NOMO-1 treated with DMSO at 0.1 percent for 48 hours (cell line): ENCODE results near the gene NRTN.
"Not testable (repeated sequence)": the region's sequence is repeated elsewhere in the genome, so short reads cannot be mapped to it uniquely, and the experiment has no call there.

Source experiments
- DNase-seq: peaks from one replicate; lab custom pipeline; 2025; ENCODE audit not compliant: unreplicated experiment; lab: John Stamatoyannopoulos, UW

Gene NRTN

DNA sequence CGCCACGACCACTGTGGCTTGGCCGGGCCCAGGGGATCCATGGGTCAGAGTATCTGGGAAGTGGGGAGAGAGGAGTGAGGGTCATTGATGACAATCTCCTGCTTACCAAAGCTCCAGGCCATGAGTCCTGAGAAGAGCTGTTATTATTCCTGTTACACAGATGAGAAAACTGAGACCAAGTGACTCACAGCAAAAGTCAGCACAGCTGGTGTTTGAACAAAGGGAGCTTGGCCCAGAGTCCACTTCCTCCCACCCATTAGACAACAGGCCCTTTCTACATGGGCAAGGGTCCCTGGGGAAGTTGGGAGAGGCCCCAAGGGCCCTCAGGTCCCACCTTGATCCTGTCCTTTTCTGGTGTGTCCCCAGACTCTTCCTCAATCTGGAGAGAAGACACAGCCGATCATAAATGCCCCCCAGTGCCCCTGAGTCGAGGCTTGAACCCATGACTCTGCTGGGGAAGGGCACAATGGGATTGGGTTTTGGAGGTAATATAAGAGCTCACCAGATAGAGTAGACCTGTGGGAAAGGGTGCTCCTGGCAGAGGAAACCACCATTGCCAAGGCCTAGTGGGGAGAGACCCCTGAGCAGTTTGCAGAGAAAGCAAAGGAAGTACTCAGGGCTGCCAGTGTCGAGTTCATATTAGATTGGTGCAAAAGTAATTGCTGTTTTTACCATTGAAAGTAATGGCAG lies 27.8 kb downstream of the NRTN start:
- no peak for DNase-seq

DNA sequence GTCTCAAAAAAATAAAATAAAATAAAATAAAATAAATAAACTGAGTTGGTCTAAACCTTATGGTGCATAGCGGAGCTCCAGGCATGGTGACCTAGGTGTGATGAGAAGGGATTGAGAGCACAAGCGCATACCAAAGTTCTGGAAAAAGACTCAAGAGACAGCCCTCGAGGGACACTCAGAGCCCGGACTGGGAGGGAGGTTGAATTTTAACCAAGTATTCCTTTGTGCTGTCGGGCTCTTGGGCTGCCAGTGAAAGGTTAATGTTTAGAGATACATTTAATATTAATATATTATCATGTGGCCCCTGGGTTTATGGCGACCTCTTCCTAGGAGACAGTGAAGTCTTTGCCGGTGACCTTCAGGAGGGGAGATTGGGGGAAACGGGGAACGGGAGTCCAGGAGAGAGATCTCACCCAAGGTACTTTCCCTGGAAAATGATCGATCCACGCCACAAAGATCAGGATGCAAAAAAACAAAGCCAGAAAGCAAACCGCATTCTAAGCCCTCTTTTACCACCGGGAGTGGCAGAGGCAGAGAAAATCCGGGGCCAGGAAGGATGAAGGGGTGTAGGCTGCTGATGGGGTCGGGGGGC lies 33.0 kb downstream of the NRTN start:
- DNase-seq: no peak

DNA sequence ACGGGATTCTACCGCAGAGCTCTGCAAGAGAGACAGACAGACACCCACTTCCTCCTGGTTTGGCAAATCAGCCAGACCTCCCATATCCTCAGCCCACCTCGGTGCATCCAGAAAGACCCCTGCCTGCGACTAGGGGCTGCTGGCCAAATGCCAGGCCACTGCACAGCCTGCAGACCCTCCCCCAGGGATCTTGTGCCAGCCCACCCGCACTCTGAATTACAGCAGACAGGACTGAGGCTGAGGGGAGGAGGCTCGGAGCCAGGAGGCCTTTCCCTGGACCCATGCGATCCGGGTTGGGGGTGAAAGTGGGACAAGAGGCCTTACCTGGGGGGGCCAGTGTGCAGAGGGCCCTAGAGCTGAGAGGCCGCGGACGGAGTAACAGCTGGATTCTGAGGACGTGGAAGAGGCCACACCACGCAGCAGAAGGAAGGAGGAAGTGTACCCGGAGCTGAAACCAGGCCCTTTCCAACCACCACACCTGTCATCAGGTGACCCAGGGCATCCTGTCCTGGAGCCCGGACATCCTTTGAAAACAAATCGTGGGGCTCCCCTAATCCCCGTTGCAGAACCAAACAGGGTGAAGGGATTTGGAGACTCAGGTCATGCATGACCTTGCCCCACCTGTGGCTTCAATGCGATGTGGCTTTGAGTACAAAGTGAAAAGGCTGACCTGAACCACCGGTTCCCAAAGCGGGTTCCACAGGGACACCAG lies 33.6 kb downstream of the NRTN start:
- DNase-seq: no peak

DNA sequence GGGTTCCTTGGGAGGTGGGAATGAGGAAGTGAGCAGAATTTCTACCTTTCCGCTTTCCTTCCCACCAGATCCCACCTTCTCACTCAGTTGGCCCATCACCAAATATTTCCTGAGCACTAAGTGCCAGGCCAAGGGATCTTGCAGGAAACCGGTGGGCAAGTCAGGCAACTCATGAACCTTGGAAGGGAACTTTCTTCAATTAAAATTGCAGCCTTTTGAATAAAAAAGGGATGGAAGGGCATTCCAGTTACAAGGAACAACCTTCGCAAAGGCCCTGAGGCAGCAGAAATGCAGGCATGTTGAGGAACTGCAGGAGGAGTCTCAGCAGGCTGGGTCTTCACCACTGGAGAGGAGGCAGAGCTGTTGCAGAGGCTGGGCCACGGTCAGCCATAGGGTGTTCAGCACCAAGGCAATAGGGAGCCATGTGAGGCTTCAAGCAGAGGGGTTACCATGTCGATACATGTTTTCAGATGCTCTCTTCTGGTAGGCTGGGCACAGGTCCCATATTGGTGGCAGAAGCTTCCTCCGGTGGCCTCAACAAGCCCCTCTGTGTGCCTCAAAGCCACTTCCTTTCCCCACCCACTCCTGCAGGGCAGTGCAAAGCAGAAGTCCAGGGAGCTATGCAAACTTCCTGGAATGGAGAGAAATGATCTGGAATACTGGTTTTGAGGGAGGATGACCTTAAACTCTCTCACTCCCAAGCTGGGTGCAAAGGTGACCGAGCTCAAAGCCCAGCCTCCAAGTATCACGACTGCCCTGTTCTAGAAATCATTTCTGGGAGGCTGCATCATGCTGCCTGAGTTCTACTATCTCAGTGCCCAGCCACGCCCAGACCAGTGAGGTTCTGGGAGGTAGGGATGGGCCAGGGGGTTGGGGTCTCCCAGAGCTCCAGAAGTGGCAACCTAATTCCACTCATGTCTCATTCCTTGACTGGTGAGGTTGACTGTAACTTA lies 34.5 kb downstream of the NRTN start, which contains the start of gene FUT6:
Gene FUT6 (minus strand): TSS at position 638 of the 953 bp plus-strand sequence. CDS start 7,135 bp downstream, outside the sequence.
- no peak for DNase-seq

DNA sequence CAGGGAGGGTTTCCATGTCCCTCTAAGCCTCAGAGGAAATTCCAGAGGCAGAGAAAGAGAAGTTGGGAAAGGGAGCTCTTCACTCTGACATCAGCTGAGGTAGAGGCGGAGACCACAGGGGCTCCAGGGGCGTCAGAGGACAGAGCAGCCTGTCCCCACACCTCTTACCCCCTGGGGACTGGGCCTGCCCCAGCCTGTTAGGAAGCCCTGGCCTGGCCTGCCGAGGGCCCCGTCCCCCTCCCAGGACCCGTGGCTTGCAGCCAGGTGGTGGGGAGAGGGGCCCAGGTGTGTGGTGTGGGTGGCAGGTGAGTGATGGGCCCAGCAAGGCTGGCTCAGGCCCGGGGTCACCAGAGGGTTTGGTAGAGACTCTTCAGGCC lies 36.9 kb downstream of the NRTN start:
- not testable (repeated sequence) for DNase-seq

DNA sequence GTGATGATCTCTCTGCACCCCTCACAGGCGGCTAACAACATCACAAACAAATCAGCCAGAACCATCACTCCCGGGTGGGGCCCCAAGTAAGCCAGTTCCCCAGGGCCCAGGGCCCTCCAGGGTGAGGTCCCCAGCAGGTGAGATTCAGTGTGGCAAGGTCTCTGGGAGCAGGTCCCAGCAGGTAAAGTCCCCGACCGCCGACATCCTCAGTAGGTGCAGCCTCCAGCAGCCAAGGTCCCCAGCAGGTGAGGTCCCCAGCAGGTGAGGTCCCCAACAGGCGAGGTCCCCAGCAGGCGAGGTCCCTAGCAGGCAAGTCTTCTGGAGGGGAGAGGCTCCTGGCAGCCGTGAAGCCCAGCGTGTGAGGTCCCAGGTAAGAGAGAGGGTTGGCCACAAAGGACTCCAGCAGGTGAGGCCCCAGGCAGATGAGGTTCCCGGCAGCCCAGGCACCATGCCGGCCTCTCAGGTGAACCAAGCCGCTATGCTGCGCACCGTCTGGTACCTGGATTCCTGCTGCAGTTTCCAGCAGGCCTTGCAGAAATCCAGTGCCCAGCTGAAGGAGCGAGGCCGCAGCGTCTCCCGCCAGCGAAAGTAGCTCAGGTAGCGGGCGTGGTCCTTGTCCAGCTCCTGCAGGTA lies 38.5 kb downstream of the NRTN start:
- no peak for DNase-seq

DNA sequence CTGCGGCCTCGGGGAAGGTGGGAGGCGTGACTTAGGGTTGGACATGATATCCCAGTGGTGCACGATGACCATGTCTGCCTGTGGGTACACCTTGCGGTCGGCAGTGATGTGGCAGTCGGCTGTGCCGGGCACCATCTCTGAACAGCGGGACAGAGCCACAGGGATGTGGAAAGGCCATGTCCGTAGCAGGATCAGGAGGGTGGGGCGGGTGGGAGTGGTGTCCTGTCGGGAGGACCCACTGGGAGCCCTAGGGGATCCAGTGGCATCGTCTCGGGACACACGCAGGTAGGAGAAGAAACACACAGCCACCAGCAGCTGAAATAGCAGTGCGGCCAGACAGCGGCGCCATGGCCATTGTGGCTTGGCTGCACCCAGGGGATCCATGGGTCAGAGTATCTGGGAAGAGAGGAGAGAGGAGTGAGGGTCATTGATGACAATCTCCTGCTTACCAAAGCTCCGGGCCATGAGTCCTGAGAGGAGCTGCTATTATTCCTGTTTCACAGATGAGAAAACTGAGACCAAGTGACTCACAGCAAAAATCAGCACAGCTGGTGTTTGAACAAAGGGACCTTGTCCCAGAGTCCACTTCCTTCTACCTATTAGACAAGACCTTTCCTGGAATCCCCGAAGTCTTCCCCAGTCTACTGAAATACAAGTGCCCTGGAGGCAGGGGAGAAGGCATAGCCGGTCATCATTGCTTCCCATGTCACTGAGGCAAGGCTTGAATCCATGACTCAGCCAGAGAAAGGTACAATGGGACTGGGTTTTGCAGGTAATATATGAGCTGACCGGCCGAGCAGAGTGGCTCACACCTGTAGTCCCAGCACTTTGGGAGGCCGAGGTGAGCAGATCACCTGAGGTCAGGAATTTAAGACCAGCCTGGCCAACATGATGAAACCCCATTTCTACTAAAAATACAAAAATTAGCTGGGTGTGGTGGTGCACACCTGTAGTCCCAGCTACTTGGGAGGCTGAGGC lies 39.9 kb downstream of the NRTN start:
- no peak for DNase-seq

DNA sequence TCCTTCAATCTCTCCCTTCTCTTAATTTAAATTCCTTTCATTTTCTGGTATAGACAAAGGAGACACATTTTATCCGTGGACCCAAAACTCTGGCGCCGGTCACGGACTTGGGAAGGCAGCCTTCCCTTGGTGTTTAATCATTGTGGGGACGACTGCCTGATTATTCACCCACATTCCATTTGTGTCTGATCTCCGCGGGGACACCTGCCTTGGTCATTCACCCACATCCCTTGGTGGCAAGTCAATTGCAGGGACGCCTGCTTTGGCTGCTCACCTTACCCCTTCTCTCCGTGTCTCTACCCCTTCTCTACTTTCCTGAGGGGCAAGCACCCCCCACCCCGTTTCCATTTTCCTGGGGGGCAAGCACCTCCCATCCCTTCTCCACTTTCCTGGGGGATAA lies 43.0 kb downstream of the NRTN start:
- DNase-seq: not testable (repeated sequence)

DNA sequence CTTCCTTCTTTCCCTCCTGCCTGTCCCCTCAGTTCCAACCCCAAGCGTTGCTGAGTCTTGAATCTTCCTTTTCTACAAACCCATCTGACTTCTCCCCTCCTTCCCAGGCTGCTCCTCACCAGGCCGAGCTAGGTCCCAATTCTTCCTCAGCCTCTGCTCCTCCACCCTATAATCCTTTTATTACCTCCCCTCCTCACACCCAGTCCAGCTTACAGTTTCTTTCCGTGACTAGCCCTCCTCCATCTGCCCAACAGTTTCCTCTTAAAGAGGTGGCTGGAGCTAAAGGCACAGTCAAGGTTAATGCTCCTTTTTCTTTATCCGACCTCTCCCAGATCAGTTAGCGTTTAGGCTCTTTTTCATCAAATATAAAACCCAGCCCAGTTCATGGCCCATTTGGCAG lies 43.8 kb downstream of the NRTN start:
- not testable (repeated sequence) for DNase-seq

DNA sequence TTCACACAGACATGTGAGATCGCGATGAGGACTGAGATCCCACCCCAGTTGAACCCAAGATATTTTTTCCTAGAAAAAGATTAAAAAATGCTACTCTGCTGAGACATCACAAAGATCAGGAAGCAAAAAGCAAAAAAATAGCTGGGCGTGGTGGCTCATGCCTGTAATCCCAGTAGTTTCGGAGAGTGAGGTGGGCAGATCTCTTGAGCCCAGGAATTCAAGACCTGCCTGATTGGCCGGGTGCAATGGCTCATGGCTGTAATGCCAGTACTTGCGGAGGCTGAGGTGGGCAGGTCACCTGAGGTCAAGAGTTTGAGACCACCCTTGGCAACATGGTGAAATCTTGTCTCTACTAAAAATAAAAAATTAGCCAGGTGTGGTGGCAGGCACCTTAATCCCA lies 45.3 kb downstream of the NRTN start:
- DNase-seq: no peak

DNA sequence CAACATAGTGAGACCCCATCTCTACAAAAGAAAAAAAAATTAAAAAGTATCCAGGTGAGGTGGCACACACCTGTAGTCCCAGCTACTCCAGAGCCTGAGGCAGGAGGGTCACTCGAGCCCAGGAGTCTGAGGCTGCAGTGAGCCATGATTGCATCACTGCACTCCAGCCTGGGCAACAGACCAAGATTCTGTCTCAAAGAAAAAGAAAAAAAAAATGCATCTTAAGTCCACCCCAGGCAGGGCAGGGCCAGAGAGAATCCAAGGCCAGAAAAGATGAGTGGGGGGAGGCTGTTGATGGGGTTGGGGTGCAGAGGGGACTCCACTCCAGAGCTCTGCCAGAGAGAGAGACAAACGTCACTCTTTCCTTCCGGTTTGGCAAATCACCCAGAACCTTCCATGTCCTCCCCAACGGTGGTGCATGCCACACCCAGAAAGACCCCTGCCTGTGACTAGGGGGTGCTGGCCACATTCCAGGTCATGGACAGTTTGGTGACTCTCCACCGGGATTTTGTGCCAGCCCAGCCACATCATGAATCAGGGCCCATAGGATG lies 46.0 kb downstream of the NRTN start:
- no peak for DNase-seq

DNA sequence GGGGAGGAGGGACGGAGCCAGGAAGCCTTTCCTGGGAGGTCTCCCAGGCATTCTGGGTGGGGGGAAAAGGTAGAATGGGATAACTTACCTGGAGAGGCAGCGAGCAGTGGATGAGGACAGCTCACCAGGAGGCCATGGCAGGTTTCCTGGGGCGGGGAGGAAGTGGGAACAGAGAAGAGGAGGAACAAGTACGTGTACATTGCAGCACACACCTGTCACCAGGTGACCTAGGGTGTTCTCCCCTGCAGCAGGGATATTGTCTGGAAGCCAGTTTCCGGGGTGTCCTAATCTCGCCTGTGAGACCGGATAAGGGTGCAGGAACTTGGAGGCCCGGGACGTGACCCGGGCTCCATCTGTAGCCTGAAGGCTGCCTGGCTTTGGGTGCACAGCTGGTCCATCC lies 46.4 kb downstream of the NRTN start, which contains the start of gene FUT3:
Gene FUT3 (minus strand): TSS at position 148 of the 400 bp plus-strand sequence.
- no peak for DNase-seq

DNA sequence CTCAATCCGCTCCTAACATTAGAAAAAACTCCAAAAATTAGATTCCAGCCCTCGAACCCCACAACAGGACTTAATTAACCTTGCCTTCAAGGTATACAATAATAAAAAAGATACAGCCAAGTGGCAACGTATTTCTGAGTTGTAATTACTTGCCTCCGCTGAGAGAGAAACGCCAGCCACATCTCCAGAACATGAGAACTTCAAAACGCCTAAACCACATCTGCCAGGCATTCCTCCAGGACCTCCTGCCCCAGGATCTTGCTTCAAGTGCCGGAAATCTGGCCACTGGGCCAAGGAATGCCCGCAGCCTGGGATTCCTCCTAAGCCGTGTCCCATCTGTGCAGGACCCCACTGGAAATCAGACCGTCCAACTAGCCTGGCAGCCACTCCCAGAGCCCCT lies 49.3 kb downstream of the NRTN start:
- DNase-seq: not testable (repeated sequence)

DNA sequence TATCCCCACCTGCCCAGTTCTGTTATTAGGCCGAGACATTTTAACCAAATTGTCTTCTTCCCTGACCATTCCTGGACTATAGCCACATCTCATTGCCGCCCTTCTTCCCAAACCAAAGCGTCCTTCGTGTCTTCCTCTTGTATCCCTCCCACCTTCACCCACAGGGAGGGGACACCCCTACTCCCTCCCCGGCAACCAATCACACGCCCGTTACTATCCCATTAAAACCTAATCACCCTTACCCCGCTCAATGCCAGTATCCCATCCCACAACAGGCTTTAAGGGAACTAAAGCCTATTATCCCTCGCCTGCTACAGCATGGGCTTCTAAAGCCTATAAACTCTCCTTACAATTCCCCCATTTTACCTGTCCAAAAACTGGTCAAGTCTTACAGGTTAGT lies 50.3 kb downstream of the NRTN start:
- DNase-seq: not testable (repeated sequence)

DNA sequence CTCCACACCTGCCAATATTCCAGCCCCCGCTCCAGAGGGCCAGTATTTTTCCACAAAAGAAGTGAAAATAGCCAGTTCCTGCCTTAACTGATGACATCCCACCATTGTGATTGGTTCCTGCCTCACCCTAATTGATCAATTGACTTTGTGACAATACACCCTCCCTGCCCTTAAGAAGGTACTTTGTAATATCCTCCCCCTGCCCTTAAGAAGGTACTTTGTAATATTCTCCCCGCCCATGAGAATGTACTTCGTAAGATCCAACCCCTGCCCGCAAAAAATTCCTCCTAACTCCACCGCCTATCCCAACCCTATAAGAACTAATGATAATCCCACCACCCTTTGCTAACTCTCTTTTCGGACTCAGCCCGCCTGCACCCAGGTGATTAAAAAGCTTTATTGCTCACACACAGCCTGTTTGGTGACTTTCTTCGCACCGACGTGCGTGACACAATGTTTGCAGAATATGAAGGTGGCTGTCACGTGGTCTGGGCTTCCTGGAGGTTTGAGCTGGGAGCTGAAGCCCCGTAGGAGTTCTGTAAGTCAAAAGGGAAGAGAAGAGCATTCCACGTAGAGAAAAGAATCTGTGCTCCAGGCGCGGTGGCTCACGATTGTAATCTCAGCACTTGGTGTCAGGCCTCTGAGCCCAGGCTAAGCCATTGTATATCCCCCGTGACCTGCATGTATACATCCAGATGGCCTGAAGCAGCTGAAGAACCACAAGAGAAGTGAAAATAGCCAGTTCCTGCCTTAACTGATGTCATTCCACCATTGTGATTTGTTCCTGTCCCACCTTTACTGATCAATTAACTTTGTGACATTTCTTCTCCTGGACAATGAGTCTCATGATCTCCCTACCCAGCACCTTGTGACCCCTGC lies 52.6 kb downstream of the NRTN start:
- DNase-seq: no peak

DNA sequence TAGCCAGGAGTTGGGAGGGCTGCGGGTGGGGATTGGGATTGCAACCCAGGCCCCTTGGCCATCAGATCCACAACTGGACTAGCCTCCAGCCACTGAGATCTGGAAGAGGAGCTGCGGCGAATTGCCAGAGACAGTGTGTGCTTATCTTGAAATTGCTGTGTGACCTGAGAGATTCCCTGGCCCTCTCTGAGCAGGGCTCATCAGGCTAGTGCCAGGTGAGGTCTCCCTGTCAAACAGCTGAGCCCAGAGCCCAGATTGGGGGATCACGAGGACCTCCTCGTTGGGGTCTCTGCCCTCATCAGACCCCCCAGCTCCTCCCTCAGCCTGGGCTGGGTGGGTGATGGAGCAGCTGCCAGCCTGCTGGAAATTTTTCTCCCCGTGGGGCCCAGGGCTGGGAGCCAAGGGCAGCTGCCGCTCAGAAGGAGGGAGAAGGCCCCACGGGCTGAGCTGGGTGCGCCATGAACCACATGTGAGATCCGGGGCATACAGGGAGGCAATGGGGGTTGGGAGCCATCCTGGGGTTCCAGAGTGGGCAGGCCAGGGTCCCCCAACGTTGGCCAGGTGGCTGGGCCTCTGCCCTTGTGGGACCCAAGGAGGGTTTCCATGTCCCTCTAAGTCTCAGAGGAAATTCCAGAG lies 58.3 kb downstream of the NRTN start:
- DNase-seq: no peak

DNA sequence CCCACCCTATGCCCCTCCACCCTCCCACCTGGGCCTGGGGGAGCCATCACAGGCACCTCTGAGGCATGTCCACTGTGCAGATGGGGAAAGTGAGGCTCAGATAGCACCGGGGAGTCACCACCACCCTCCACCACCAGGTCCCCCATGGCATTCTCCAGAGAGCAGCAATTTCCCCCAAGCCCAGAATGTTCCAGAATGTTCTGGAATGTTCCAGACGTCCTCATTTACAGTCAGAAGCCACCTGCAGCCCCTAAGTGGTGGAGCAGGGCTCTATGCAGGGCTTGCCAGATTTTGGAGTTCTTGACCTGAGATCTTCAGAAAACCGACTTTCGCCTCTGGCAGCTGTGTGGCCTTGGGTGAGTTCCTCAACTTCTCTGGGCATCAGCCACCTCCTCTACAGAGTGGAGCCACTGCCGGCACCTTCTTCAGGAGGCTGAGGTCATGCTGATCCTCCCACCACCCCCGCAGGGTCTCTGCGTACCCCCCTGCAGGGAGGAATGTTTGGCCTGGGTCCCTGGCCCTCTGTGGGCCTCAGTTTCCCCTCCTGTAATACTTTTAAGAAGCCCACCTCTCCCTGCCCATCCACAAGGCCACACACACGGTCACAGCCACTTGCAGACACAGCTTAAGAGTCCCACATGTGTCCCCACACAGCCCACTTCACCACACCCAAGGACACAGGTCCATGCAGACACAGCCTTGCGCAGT lies 59.3 kb downstream of the NRTN start:
- DNase-seq: no peak
